B cell (primary cell): ENCODE measurements around the gene CRISPLD2. TPM values are rescaled to one million over a fixed set of nuclear protein-coding genes. Genes with fewer than 3 reads are reported as not detected.

ENCODE experiments used
- ATAC-seq: fragments of 200-7000 bp; cut with Tn5 transposase; one replicate; pipeline ENCODE4 v1.10.0; 2021; ENCODE audit warnings: low read depth, mild to moderate bottlenecking, moderate number of reproducible peaks, moderate library complexity
- CTCF ChIA-PET: fragments of 350-600 bp; sonication (Branson Sonifier 250); formaldehyde crosslinking; loops from one replicate; lab custom pipeline; 2021; ENCODE audit warnings: antibody characterized with exemption, inconsistent platforms; lab: Charles Lee
- POLR2A ChIA-PET: fragments of 350-600 bp; sonication (Branson Sonifier 250); formaldehyde crosslinking; loops from one replicate; lab custom pipeline; 2021; ENCODE audit warnings: antibody characterized with exemption; lab: Charles Lee
- DNase-seq: peaks from one replicate; pipeline ENCODE4 v3.0.0; 2013
- H2AFZ ChIP-seq: 2 replicates; pipeline ENCODE4 v1.6.1; 2012; ENCODE audit warnings: mild to moderate bottlenecking, low read depth, low read length; ENCODE audit not compliant: insufficient read depth, poor library complexity, severe bottlenecking
- H3K27ac ChIP-seq, 2 donors: 1 replicate in 1 of 2; 2 replicates in 1 of 2; pipeline ENCODE4 v1.5.1; 2012 to 2013; ENCODE audit warnings: low read length in 2 of 2, mild to moderate bottlenecking in 2 of 2, moderate library complexity in 1 of 2
- H3K27me3 ChIP-seq, 4 experiments: fragments of 200-600 bp in 1 of 4; sonication (generic) in 1 of 4; replicated peaks in 1 of 4; 1 replicate in 2 of 4; 2 replicates in 2 of 4; pipeline versions ENCODE4 v1.6.1 to v1.7.0; 2013 to 2016; ENCODE audit warnings: low read length in 3 of 4, mild to moderate bottlenecking in 2 of 4, mixed read lengths in 1 of 4, moderate library complexity in 1 of 4; ENCODE audit not compliant: insufficient read depth in 4 of 4, control insufficient read depth in 3 of 4; ENCODE audit errors: control extremely low read depth in 1 of 4
- H3K36me3 ChIP-seq, 2 experiments: replicated peaks in 1 of 2; 1 replicate in 1 of 2; 2 replicates in 1 of 2; pipeline versions ENCODE4 v1.6.1 to v1.7.1; 2013; ENCODE audit warnings: low read length in 1 of 2; ENCODE audit not compliant: insufficient read depth in 2 of 2, control insufficient read depth in 1 of 2; ENCODE audit errors: control extremely low read depth in 1 of 2, extremely low read depth in 1 of 2
- H3K4me1 ChIP-seq, 2 donors: fragments of 200-600 bp in 1 of 2; sonication (generic) in 1 of 2; 1 replicate in 1 of 2; 2 replicates in 1 of 2; pipeline versions ENCODE4 v1.5.1 to v1.6.1; 2013 to 2017; ENCODE audit warnings: low read length in 2 of 2; ENCODE audit not compliant: control insufficient read depth in 2 of 2, insufficient read depth in 2 of 2
- H3K4me2 ChIP-seq: replicated peaks from 2 replicates; pipeline ENCODE3; 2012; ENCODE audit warnings: mild to moderate bottlenecking, low read depth, low read length; ENCODE audit not compliant: poor library complexity, severe bottlenecking
- H3K4me3 ChIP-seq, 5 experiments: fragments of 200-600 bp in 1 of 5; sonication (generic) in 1 of 5; 1 replicate in 3 of 5; 2 replicates in 2 of 5; pipeline versions ENCODE4 v1.5.1 to v1.7.0; 2011 to 2016; ENCODE audit warnings: low read length in 4 of 5, mild to moderate bottlenecking in 4 of 5, low read depth in 2 of 5, control low read depth in 1 of 5, moderate library complexity in 1 of 5; ENCODE audit not compliant: insufficient read depth in 1 of 5; ENCODE audit errors: control extremely low read depth in 1 of 5, extremely low read depth in 1 of 5
- H3K79me2 ChIP-seq: fragments of 200-600 bp; sonication (generic); one replicate; pipeline ENCODE4 v1.6.0; 2016; ENCODE audit warnings: low read length; ENCODE audit not compliant: control insufficient read depth, insufficient read depth
- H3K9ac ChIP-seq: fragments of 200-600 bp; sonication (generic); 2 replicates; pipeline ENCODE4 v1.6.1; 2017; ENCODE audit warnings: mild to moderate bottlenecking, low read length, moderate library complexity
- H3K9me3 ChIP-seq, 3 donors: one replicate each; pipeline versions ENCODE4 v1.6.1 to v1.7.1; 2013; ENCODE audit warnings: low read length in 2 of 3; ENCODE audit not compliant: control insufficient read depth in 2 of 3, insufficient read depth in 1 of 3; ENCODE audit errors: control extremely low read depth in 1 of 3
- H4K20me1 ChIP-seq: 2 replicates; pipeline ENCODE4 v1.6.0; 2012; ENCODE audit warnings: mild to moderate bottlenecking, low read length; ENCODE audit not compliant: insufficient read depth, control insufficient read depth, poor library complexity, severe bottlenecking
- H3K27ac Mint-ChIP-seq: one replicate; pipeline ENCODE4 v1.8.0; 2021; ENCODE audit warnings: mixed read lengths
- H3K27me3 Mint-ChIP-seq: one replicate; pipeline ENCODE4 v1.8.0; 2021; ENCODE audit warnings: mixed read lengths
- H3K4me1 Mint-ChIP-seq: one replicate; pipeline ENCODE4 v1.8.0; 2021; ENCODE audit warnings: mixed read lengths
- H3K4me3 Mint-ChIP-seq: one replicate; pipeline ENCODE4 v1.8.0; 2021; ENCODE audit warnings: mixed read lengths
- H3K9me3 Mint-ChIP-seq: one replicate; pipeline ENCODE4 v1.8.0; 2022; ENCODE audit warnings: mixed read lengths; ENCODE audit not compliant: insufficient read depth
- EZH2 ChIP-seq: IDR thresholded peaks from 2 replicates; pipeline ENCODE4 v1.6.1; 2012; ENCODE audit warnings: borderline replicate concordance, low read depth, mild to moderate bottlenecking, moderate library complexity, low read length; ENCODE audit not compliant: insufficient read depth, poor library complexity, severe bottlenecking
- WGBS: methylation state at CpG from one replicate; pipeline ENCODE4 v1.1.5; 2013; ENCODE audit warnings: missing lambda C conversion rate; ENCODE audit not compliant: insufficient coverage; 5-methylcytosine and 5-hydroxymethylcytosine counted together
- intact Hi-C: fragments of 100-400 bp; cut with micrococcal nuclease; formaldehyde crosslinking; loops from one replicate; pipeline ENCODE4 v1.10.0; 2022
- polyA plus RNA-seq: library from polyadenylated mRNA; depleted of rRNA; stranded (reverse); fragments of >200 nt; gene quantifications from 2 replicates; pipeline ENCODE4 v1.2.3, GENCODE V29; 2012
- total RNA-seq, 2 donors: library from RNA; stranded (reverse); fragments of 120-200 nt in 1 of 2; gene quantifications; 1 replicate in 1 of 2; 2 replicates in 1 of 2; pipeline versions ENCODE4 v1.2.3 to v1.2.4, GENCODE V29; 2013 to 2022
- TF ChIP-seq, protein P1 (sequence below): fragments of 200-600 bp; IDR thresholded peaks from one replicate; pipeline ENCODE4 v1.8.0; 2022; ENCODE audit warnings: antibody characterized with exemption, mild to moderate bottlenecking

The CRISPLD2 gene
- total and polyA plus RNA-seq, 2 donors (not counting 1 experiment from before 2014, with no cell fraction given), result 0.25 to 0.37 TPM

DNA sequence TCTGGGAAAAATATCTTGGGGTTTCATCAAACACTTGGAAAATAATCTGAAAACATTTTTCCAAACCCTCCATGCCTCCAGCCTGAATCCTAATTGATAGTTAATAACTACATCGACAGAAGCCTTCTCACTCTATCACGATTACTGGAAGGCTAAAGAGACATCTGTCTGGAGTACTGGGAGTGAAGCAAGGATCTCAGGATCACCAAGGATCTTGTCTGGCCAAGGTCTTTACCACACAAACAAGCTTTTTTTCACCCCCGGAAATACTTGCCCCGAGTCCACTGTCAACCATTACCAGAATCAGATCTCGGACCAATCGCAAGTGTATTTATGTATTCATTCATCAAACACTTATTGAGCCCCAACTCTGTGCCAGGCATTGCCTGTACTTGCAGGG lies 28.3 kb upstream of the CRISPLD2 start:
- H3K79me2 ChIP-seq, result no peaks in the 10 kb centered on the region
- H3K9ac ChIP-seq, result no peak overlapping the region
- no peaks in the 10 kb centered on the region for H3K9me3 ChIP-seq
- DNase-seq, result no peak
- H3K4me3 ChIP-seq, result no peak overlapping the region
- intact Hi-C loops, result no loop called here
- no peak overlapping the region for H3K27ac ChIP-seq
- 100% methylated on average over 1 of the region's 6 CpGs for WGBS
- no peak for ATAC-seq
- no peak for TF ChIP-seq EZH2
- TF ChIP-seq, protein P1, sequence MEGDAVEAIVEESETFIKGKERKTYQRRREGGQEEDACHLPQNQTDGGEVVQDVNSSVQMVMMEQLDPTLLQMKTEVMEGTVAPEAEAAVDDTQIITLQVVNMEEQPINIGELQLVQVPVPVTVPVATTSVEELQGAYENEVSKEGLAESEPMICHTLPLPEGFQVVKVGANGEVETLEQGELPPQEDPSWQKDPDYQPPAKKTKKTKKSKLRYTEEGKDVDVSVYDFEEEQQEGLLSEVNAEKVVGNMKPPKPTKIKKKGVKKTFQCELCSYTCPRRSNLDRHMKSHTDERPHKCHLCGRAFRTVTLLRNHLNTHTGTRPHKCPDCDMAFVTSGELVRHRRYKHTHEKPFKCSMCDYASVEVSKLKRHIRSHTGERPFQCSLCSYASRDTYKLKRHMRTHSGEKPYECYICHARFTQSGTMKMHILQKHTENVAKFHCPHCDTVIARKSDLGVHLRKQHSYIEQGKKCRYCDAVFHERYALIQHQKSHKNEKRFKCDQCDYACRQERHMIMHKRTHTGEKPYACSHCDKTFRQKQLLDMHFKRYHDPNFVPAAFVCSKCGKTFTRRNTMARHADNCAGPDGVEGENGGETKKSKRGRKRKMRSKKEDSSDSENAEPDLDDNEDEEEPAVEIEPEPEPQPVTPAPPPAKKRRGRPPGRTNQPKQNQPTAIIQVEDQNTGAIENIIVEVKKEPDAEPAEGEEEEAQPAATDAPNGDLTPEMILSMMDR, result no peak
- H3K27ac Mint-ChIP-seq, result no peak overlapping the region
- no peaks in the 10 kb centered on the region for H3K27me3 Mint-ChIP-seq
- H3K36me3 ChIP-seq, result no peaks in the 10 kb centered on the region
- no peaks in the 10 kb centered on the region for H3K9me3 Mint-ChIP-seq
- H3K27me3 ChIP-seq, result no peaks in the 10 kb centered on the region
- H4K20me1 ChIP-seq, result no peaks in the 10 kb centered on the region
- H3K4me1 Mint-ChIP-seq, result no peaks in the 10 kb centered on the region
- ChIA-PET POLR2A (no interaction called here), CTCF (no interaction called here)
- H3K4me3 Mint-ChIP-seq, result no peak overlapping the region
- H3K4me2 ChIP-seq, result no peak overlapping the region
- H2AFZ ChIP-seq, result no peak overlapping the region
- H3K4me1 ChIP-seq, result no peaks in the 10 kb centered on the region

DNA sequence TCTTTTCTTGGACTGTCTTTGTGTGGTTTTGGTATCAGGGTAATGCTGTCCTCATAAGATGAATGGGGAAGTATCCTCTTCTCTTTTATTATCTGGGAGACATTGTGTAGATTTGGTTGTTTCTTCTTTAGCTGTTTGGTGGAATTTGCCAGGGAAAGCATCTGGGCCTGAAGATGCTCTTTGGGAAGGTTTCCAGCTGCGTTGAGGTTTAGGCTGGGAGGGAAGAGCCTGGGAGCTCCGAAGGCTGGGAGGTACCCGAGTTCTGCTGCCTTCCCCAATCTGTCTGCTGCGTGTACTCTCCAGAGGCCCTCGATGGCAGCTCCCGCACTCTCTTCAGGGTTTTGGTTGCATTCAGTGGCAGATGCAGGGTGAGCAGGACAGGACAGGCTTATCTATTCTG lies 25.6 kb upstream of the CRISPLD2 start:
- no peaks in the 10 kb centered on the region for H3K4me1 Mint-ChIP-seq
- no peak overlapping the region for H3K4me2 ChIP-seq
- no peak overlapping the region for H3K4me3 ChIP-seq
- ChIA-PET POLR2A (no interaction called here), CTCF (no interaction called here)
- no peaks in the 10 kb centered on the region for H3K27me3 ChIP-seq
- H3K4me3 Mint-ChIP-seq, result no peak overlapping the region
- intact Hi-C loops, result no loop called here
- H3K27ac Mint-ChIP-seq, result no peak overlapping the region
- H3K9me3 ChIP-seq, result peaks cover 0 to 4% (median 0%) of the 10 kb centered on the region in 3 donors
- TF ChIP-seq, protein P1, result no peak
- TF ChIP-seq EZH2, result no peak
- no peaks in the 10 kb centered on the region for H3K9me3 Mint-ChIP-seq
- no peak for DNase-seq
- no peak overlapping the region for H3K9ac ChIP-seq
- H3K27me3 Mint-ChIP-seq, result no peaks in the 10 kb centered on the region
- ATAC-seq, result no peak
- WGBS, result 94% methylated on average over 6 of the region's 6 CpGs
- H3K36me3 ChIP-seq, result no peaks in the 10 kb centered on the region
- no peaks in the 10 kb centered on the region for H4K20me1 ChIP-seq
- H2AFZ ChIP-seq, result no peak overlapping the region
- H3K27ac ChIP-seq, result no peak overlapping the region
- H3K79me2 ChIP-seq, result no peaks in the 10 kb centered on the region
- no peaks in the 10 kb centered on the region for H3K4me1 ChIP-seq
